Trophoblast cell (in vitro differentiated cells and primary cell): ENCODE data around the gene ZG16.

ENCODE experiments used
- DNase-seq, 2 donors: peaks; one replicate each; pipeline ENCODE4 v3.0.0-alpha.2; 2016
- H2AFZ ChIP-seq: 2 replicates; pipeline ENCODE4 v1.6.1; 2013; ENCODE audit warnings: low read length, moderate library complexity, mild to moderate bottlenecking; ENCODE audit not compliant: insufficient read depth, poor library complexity
- H2AK5ac ChIP-seq: 2 replicates; pipeline ENCODE4 v1.6.1; 2013; ENCODE audit warnings: mild to moderate bottlenecking, low read length
- H2BK120ac ChIP-seq: 2 replicates; pipeline ENCODE4 v1.6.1; 2013; ENCODE audit warnings: low read length, mild to moderate bottlenecking, moderate library complexity; ENCODE audit not compliant: insufficient read depth, poor library complexity
- H2BK12ac ChIP-seq: 2 replicates; pipeline ENCODE4 v1.6.1; 2013; ENCODE audit warnings: mild to moderate bottlenecking, low read length, moderate library complexity
- H2BK5ac ChIP-seq: 2 replicates; pipeline ENCODE4 v1.6.1; 2013; ENCODE audit warnings: low read length, low read depth, moderate library complexity, mild to moderate bottlenecking; ENCODE audit not compliant: poor library complexity
- H3K14ac ChIP-seq: 2 replicates; pipeline ENCODE4 v1.6.1; 2013; ENCODE audit warnings: mild to moderate bottlenecking, low read length
- H3K18ac ChIP-seq: 2 replicates; pipeline ENCODE4 v1.6.1; 2013; ENCODE audit warnings: mild to moderate bottlenecking, low read length
- H3K23ac ChIP-seq: 2 replicates; pipeline ENCODE4 v1.6.1; 2013; ENCODE audit warnings: low read length
- H3K27ac ChIP-seq: 2 replicates; pipeline ENCODE4 v1.5.1; 2013; ENCODE audit warnings: low read depth, mild to moderate bottlenecking, inconsistent platforms, low read length, moderate library complexity
- H3K27me3 ChIP-seq: 2 replicates; pipeline ENCODE4 v1.6.1; 2013; ENCODE audit warnings: inconsistent platforms, mild to moderate bottlenecking, low read length, moderate library complexity; ENCODE audit not compliant: insufficient read depth
- H3K36me3 ChIP-seq, 2 experiments: 1 replicate in 1 of 2; 2 replicates in 1 of 2; pipeline ENCODE4 v1.6.1; 2013; ENCODE audit warnings: low read length in 2 of 2, mild to moderate bottlenecking in 2 of 2, moderate library complexity in 1 of 2; ENCODE audit not compliant: insufficient read depth in 2 of 2, control insufficient read depth in 1 of 2
- H3K4ac ChIP-seq: 2 replicates; pipeline ENCODE4 v1.6.1; 2013; ENCODE audit warnings: low read depth, mild to moderate bottlenecking, low read length, moderate library complexity
- H3K4me1 ChIP-seq, 2 experiments: 1 replicate in 1 of 2; 2 replicates in 1 of 2; pipeline ENCODE4 v1.6.1; 2013; ENCODE audit warnings: low read length in 2 of 2, mild to moderate bottlenecking in 2 of 2, moderate library complexity in 1 of 2; ENCODE audit not compliant: insufficient read depth in 2 of 2, control insufficient read depth in 1 of 2
- H3K4me2 ChIP-seq: 2 replicates; pipeline ENCODE4 v1.6.1; 2013; ENCODE audit warnings: inconsistent platforms, mild to moderate bottlenecking, low read length, moderate library complexity
- H3K4me3 ChIP-seq: 2 replicates; pipeline ENCODE4 v1.5.1; 2013; ENCODE audit warnings: mild to moderate bottlenecking, low read depth, low read length, inconsistent platforms
- H3K79me1 ChIP-seq: one replicate; pipeline ENCODE4 v1.6.1; 2013; ENCODE audit warnings: low read length
- H3K79me2 ChIP-seq: 2 replicates; pipeline ENCODE4 v1.6.1; 2013; ENCODE audit warnings: low read length, mild to moderate bottlenecking; ENCODE audit not compliant: control insufficient read depth, insufficient read depth, poor library complexity
- H3K9ac ChIP-seq: 2 replicates; pipeline ENCODE4 v1.6.1; 2013; ENCODE audit warnings: mild to moderate bottlenecking, low read length
- H3K9me3 ChIP-seq: 2 replicates; pipeline ENCODE4 v1.6.1; 2013; ENCODE audit warnings: low read depth, mild to moderate bottlenecking, control low read depth, inconsistent platforms, low read length; ENCODE audit not compliant: insufficient read depth
- H4K12ac ChIP-seq: 2 replicates; pipeline ENCODE4 v1.6.1; 2013; ENCODE audit warnings: low read depth, mild to moderate bottlenecking, low read length, moderate library complexity
- H4K8ac ChIP-seq: 2 replicates; pipeline ENCODE4 v1.6.1; 2013; ENCODE audit warnings: low read depth, mild to moderate bottlenecking, low read length, moderate library complexity
- H4K91ac ChIP-seq: one replicate; pipeline ENCODE4 v1.6.1; 2013; ENCODE audit warnings: low read depth, mild to moderate bottlenecking, low read length, moderate library complexity
- WGBS: extraction: QIAGEN DNeasy Blood & Tissue Kit; methylation state at CpG from one replicate; pipeline ENCODE4 v1.1.7; 2013; ENCODE audit warnings: missing lambda C conversion rate; ENCODE audit not compliant: insufficient read length, insufficient coverage; ENCODE audit errors: extremely low coverage; 5-methylcytosine and 5-hydroxymethylcytosine counted together

ZG16 gene

GRCh38 chr16:29765167-29766032 lies 12.7 kb upstream of the ZG16 start:
- Histone ChIP-seq H4K91ac (no peak overlapping the region), H2AFZ (no peak overlapping the region), H4K8ac (no peak overlapping the region), H3K79me2 (no peaks in the 10 kb centered on the region), H4K12ac (no peak overlapping the region), H3K4me1 (peaks cover 5 to 6% of the 10 kb centered on the region in 2 experiments), H3K23ac (no peak overlapping the region), H3K27me3 (no peaks in the 10 kb centered on the region), H3K9me3 (no peaks in the 10 kb centered on the region), H2BK5ac (no peak overlapping the region), H3K36me3 (no peaks in the 10 kb centered on the region), H3K18ac (no peak overlapping the region), H3K4ac (no peak overlapping the region), H2AK5ac (no peak overlapping the region), H2BK120ac (no peak overlapping the region), H3K4me2 (no peak overlapping the region), H3K79me1 (peaks cover 1% of the 10 kb centered on the region), H3K4me3 (no peak overlapping the region), H3K14ac (no peak overlapping the region), H3K27ac (no peak overlapping the region), H3K9ac (no peak overlapping the region), H2BK12ac (no peak overlapping the region)
- no CpG with 5 or more reads among the region's 15 CpGs for WGBS
- no peak for DNase-seq

- Histone ChIP-seq H3K27me3 (no peaks in the 10 kb centered on the region), H3K79me1 (peaks cover 1% of the 10 kb centered on the region), H3K9ac (no peak overlapping the region), H4K91ac (no peak overlapping the region), H4K8ac (no peak overlapping the region), H3K18ac (no peak overlapping the region), H2BK12ac (no peak overlapping the region), H3K27ac (no peak overlapping the region), H3K9me3 (no peaks in the 10 kb centered on the region), H3K79me2 (no peaks in the 10 kb centered on the region), H3K4me3 (no peak overlapping the region), H3K14ac (no peak overlapping the region), H3K23ac (no peak overlapping the region), H2BK5ac (no peak overlapping the region), H3K4me1 (peaks cover 0 to 3% of the 10 kb centered on the region in 2 experiments), H4K12ac (no peak overlapping the region), H3K4ac (no peak overlapping the region), H2BK120ac (no peak overlapping the region), H3K4me2 (no peak overlapping the region), H2AK5ac (no peak overlapping the region), H3K36me3 (no peaks in the 10 kb centered on the region), H2AFZ (no peak overlapping the region)
- WGBS, result no CpG with 5 or more reads among the region's 3 CpGs
- no peak for DNase-seq
Observed at GRCh38 chr16:29766571-29766970, 11.5 kb upstream of the ZG16 start.

DNA sequence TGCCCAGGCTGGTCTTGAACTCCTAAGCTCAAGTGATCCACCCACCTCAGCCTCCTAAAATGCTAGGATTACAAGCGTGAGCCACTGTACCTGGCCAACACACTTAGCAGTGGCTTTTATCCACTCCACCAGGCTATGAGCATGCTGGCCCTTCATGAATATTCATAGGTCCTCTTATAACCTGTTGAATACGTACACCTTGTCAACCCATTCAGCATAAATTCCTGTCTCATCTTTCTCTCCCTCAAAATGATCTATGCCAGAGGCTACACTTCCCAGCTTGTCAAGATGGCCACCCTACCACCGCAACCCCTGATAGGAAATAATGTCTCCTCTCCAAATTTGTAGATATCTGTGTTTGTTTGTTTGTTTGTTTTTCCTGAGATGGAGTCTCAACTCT lies 11.0 kb upstream of the ZG16 start:
- Histone ChIP-seq H3K4me3 (no peak overlapping the region), H3K9ac (no peak overlapping the region), H2BK5ac (no peak overlapping the region), H3K27me3 (no peaks in the 10 kb centered on the region), H2AFZ (no peak overlapping the region), H3K4me1 (peaks cover 0 to 3% of the 10 kb centered on the region in 2 experiments), H2AK5ac (no peak overlapping the region), H4K12ac (no peak overlapping the region), H2BK12ac (no peak overlapping the region), H3K18ac (no peak overlapping the region), H3K23ac (no peak overlapping the region), H2BK120ac (no peak overlapping the region), H3K79me1 (peaks cover 1% of the 10 kb centered on the region), H3K36me3 (no peaks in the 10 kb centered on the region), H3K4me2 (no peak overlapping the region), H3K79me2 (no peaks in the 10 kb centered on the region), H3K4ac (no peak overlapping the region), H4K8ac (no peak overlapping the region), H3K14ac (no peak overlapping the region), H3K9me3 (no peaks in the 10 kb centered on the region), H4K91ac (no peak overlapping the region), H3K27ac (no peak overlapping the region)
- DNase-seq, result no peak
- no CpG with 5 or more reads among the region's 3 CpGs for WGBS

GRCh38 chr16:29769507-29769906 lies 8.5 kb upstream of the ZG16 start:
- H2BK12ac ChIP-seq, result no peak overlapping the region
- H2BK5ac ChIP-seq, result no peak overlapping the region
- H3K4me2 ChIP-seq, result no peak overlapping the region
- no CpG with 5 or more reads among the region's 2 CpGs for WGBS
- no peak overlapping the region for H4K12ac ChIP-seq
- no peaks in the 10 kb centered on the region for H3K79me1 ChIP-seq
- H2AK5ac ChIP-seq, result no peak overlapping the region
- H3K4ac ChIP-seq, result no peak overlapping the region
- H3K9ac ChIP-seq, result no peak overlapping the region
- no peak overlapping the region for H3K27ac ChIP-seq
- no peak overlapping the region for H4K91ac ChIP-seq
- H3K9me3 ChIP-seq, result no peaks in the 10 kb centered on the region
- DNase-seq, result no peak
- no peaks in the 10 kb centered on the region for H3K36me3 ChIP-seq
- no peaks in the 10 kb centered on the region for H3K4me1 ChIP-seq
- no peak overlapping the region for H3K14ac ChIP-seq
- no peak overlapping the region for H3K18ac ChIP-seq
- H2BK120ac ChIP-seq, result no peak overlapping the region
- H2AFZ ChIP-seq, result no peak overlapping the region
- H4K8ac ChIP-seq, result no peak overlapping the region
- H3K4me3 ChIP-seq, result no peak overlapping the region
- H3K79me2 ChIP-seq, result no peaks in the 10 kb centered on the region
- no peaks in the 10 kb centered on the region for H3K27me3 ChIP-seq
- no peak overlapping the region for H3K23ac ChIP-seq
